Liver (tissue), 3 donors: ENCODE results near the gene LGALS8.

Experiments used
- CTCF ChIP-seq: fragments of 150-350 bp; IDR thresholded peaks from 2 replicates; pipeline ENCODE4 v1.5.1; 2017; ENCODE audit warnings: improper control_type of control experiment, low read depth, low read length; ENCODE audit not compliant: missing input control
- GABPA ChIP-seq, 2 donors: IDR thresholded peaks in 1 of 2; conservative IDR thresholded peaks in 1 of 2; 2 replicates each; pipeline ENCODE4 v1.6.1; 2016; ENCODE audit warnings: antibody characterized with exemption in 2 of 2, mild to moderate bottlenecking in 1 of 2, moderate library complexity in 1 of 2
- HNF4A ChIP-seq, 2 donors: conservative IDR thresholded peaks; 2 replicates each; pipeline ENCODE4 v1.6.1; 2016; ENCODE audit warnings: antibody characterized with exemption in 2 of 2, mild to moderate bottlenecking in 2 of 2
- MAX ChIP-seq: IDR thresholded peaks from 2 replicates; pipeline ENCODE4 v1.6.1; 2016; ENCODE audit warnings: antibody characterized with exemption
- donor health status: healthy.
- donor health status: healthy.

GRCh38 chr1:236515443-236515958 is 8.3 kb upstream of the LGALS8 start:
- TF ChIP-seq CTCF (no peak), HNF4A (conservative IDR thresholded peaks at IDR 0.05) (no peak), MAX (peak; percentile 14), GABPA (IDR thresholded peaks at IDR 0.05 in 1 of 2, conservative IDR thresholded peaks at IDR 0.05 in 1 of 2) (no peak)
